ENCODE measurements around the gene KNDC1. TPM values are rescaled to one million over a fixed set of nuclear protein-coding genes. Genes with fewer than 3 reads are reported as not detected.
"Not testable (repeated sequence)": the region's sequence is repeated elsewhere in the genome, so short reads cannot be mapped to it uniquely, and the experiment has no call there.

Gene KNDC1
- total RNA-seq, 1 experiment from 2014 or later = not detected

DNA sequence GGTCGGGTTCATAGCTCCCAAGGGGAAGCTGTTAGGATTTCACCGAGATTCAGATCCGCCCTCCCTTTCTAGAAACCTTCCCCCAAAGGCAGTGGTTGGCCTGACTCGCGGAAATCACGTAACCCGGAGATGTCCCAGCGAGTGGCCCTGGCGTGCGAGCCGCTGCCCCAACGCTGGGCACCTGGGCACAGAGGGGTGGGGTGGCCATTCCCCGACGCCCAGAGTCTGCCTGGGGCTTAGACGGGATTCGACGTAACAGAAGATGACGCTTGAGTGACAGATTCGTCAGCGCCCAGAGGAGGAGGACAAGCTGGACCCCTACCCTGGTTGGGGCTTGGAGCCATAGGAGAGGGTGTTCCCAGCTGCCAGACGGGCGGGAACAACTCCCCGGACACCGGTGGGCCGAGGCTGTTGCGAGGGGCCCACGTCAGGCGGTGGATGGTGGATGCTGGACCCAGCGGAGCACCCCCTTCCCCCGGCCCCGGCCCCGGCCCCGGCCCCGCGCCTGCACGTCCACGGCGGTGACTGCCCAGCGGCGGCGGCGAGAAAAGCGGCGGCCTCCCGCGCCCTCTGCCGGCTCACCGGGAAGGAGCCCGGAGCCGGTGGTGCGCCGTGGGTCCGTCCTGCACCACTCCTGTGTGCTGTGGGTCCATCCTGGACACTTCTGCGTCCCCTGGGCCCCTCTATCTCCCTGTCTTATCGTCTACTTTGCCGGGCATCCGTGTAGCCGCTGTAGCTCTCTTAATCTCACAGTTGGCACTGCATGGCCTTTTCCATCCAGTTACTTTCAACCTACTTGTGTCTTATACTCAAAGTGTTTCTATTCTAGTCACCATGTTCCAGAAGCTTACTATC is 35.4 kb upstream of the KNDC1 start:
- DNase-seq (ENCODE audit: low read depth) = no peak

DNA sequence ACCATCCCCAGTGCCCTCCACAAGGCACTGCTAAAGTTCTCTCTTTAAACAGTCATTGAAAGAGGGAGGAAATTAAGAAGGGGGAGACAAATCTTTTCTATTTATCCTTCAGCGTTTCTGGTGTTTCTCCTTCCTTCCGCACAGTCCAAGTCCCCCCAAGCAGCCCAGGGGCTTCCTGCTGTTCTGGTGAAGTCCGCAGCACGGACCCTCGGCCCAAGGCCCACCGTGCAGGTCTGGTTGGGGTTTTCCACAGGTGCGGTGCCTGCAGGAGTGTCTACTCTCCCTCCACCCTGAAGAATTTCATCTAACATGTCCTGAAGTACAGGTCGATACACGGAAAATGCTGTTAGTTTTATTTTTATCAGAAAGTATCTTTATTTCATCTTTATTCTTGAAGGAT is 34.1 kb upstream of the KNDC1 start:
- DNase-seq (ENCODE audit: low read depth) = no peak

DNA sequence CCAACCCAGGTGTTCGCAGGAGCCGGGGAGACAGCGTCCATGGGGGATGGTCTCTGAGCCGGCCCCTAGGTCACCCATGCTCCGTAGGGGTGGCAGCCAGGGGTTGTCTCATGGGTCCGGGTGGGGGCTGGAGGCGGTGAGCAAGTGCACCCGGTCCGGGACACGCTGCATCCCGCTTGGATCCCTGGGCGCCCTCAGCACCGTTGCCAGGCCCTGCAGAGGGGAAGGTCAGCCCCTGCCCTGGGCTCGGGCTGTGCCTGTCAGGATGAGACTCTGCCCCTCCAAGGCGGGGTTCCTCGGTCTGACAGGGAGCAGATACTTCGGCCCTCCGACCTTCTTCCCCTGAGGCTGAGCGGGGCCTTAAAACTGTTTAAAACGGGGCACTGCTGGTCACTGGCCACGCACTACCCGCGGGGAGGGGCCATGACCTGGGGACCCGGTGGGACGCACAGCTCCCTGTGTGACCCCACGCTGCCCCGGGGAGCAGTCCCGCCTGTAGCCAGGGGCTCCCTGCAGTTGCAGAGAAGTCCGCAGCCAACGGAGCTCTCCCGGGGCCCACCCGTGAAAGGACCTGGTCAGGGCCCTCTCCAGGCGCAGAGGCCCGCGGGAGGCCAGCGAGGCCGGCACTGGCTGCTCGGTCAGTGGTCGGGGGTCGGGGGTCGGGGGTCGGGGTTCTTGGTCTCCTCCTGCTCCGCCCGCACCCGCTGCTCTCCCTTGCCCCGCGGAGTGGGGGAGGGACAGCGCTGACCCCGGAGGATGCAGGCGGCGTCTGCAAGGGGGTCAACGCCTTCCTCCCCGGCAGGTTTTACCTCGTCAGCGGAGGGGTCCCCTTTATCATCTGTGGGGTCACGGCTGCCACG is 33.4 kb upstream of the KNDC1 start:
- no peak for DNase-seq (ENCODE audit: low read depth)

GRCh38 chr10:133127291-133128125 is 32.5 kb upstream of the KNDC1 start:
- no peak for DNase-seq (ENCODE audit: low read depth)

DNA sequence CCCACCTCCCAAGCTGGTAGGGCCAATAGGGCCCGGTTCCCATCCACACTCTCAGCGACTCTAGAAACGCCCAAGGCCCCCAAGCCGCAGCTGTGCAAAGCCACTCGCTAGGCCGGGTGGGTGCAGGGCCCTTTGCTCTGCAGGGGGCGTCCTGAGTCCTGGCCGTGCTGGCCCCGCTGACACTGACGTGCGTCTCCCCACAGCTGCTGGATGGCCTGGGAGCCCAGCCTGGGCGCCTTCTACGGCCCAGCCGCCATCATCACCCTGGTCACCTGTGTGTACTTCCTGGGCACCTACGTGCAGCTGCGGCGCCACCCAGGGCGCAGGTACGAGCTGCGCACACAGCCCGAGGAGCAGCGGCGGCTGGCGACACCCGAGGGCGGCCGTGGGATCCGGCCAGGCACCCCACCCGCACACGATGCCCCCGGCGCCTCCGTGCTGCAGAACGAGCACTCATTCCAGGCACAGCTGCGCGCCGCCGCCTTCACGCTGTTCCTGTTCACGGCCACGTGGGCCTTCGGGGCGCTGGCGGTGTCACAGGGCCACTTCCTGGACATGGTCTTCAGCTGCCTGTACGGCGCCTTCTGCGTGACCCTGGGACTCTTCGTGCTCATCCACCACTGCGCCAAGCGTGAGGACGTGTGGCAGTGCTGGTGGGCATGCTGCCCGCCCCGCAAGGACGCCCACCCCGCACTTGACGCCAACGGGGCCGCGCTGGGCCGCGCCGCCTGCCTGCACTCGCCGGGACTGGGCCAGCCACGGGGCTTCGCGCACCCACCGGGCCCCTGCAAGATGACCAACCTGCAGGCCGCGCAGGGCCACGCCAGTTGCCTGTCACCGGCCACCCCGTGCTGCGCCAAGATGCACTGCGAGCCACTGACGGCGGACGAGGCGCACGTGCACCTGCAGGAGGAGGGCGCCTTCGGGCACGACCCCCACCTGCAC is 31.6 kb upstream of the KNDC1 start:
- DNase-seq (ENCODE audit: low read depth) = no peak

DNA sequence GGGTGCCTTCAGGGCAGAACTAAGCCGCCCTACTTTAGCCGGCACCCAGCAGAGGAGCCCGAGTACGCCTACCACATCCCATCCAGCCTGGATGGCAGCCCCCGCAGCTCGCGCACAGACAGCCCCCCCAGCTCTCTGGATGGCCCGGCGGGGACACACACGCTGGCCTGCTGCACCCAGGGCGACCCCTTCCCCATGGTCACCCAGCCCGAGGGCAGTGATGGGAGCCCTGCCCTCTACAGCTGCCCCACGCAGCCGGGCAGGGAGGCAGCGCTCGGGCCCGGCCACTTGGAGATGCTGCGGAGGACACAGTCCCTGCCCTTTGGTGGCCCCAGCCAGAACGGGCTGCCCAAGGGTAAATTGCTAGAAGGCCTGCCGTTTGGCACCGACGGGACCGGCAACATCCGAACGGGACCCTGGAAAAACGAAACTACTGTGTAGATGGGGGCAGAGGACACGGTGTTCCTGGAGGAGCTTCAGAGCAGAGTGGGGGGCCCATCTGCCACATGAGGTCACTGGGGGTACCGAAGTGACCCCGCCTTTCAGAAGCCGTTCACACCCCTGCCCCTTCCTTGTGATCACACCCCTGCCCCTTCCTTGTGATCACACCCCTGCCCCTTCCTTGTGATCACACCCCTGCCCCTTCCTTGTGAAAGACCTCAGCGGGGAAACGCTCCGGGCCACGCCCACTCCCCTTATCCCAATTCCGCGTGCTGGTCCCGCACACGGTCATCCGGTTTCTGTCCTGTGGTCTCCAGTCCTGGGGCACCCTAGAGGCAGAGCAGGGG is 30.8 kb upstream of the KNDC1 start:
- DNase-seq (ENCODE audit: low read depth) = no peak

DNA sequence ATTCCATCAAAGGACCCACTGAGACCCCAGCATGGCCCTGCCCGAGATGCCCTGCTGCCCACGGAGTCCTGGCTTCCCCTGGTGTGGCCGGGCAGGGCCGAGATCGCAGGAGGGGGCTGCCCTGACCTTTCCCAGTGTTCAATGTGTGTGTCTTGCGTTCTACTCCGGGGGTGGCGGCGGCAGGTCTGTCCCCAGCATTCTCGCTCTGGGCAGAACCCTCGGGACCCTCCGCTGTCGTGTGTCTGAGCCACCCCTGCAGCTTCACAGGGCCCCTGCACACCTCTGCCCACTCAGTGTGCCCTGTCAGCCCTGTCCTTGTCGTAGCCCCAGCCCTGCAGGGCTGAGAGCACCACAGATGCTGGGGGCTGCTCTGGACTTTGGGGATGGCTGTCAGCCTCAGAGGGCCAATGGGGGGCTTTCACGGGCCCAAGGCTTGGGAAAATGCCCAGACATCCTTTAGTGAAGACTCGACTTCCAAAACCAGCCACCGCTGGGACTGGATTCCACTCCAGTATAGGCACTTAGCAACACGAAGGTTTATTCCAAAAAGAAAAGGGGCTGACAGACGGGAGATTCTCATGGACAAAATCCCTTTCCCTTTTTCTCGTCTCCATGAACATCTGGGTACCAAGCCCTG is 30.0 kb upstream of the KNDC1 start:
- no peak for DNase-seq (ENCODE audit: low read depth)

GRCh38 chr10:133130602-133131001 is 29.4 kb upstream of the KNDC1 start:
- no peak for DNase-seq (ENCODE audit: low read depth)

GRCh38 chr10:133131053-133131452 is 29.0 kb upstream of the KNDC1 start:
- no peak for DNase-seq (ENCODE audit: low read depth)

DNA sequence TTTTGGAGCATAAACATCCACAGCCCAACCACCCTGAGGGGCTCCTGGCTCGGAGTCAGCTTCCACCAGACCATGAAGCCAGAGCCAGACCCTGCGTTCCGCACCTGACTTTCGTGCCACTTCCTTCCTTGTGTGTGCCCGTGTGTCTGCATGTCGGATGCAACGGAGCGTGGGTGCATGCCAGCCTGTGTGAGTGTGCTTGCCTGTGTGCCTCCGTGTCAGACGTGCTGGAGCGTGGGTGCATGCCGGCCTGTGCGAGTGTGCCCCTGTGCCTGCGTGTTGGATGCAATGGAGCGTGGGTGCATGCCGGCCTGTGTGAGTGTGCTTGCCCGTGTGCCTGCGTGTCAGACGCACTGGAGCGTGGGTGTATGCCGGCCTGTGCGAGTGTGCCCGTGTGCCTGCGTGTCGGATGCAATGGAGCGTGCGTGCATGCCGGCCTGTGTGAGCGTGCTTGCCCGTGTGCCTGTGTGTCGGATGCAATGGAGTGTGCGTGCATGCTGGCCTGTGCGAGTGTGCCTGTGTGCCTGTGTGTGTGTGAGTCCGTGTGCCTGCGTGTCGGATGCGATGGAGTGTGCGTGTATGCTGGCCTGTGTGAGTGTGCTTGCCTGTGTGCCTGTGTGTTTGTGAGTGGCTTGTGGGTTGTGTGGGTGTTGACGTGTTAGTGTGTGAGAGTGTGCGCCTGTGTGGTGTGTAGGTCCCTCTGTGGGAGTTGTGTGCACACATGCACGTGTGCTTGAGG is 28.1 kb upstream of the KNDC1 start:
- no peak for DNase-seq (ENCODE audit: low read depth)

DNA sequence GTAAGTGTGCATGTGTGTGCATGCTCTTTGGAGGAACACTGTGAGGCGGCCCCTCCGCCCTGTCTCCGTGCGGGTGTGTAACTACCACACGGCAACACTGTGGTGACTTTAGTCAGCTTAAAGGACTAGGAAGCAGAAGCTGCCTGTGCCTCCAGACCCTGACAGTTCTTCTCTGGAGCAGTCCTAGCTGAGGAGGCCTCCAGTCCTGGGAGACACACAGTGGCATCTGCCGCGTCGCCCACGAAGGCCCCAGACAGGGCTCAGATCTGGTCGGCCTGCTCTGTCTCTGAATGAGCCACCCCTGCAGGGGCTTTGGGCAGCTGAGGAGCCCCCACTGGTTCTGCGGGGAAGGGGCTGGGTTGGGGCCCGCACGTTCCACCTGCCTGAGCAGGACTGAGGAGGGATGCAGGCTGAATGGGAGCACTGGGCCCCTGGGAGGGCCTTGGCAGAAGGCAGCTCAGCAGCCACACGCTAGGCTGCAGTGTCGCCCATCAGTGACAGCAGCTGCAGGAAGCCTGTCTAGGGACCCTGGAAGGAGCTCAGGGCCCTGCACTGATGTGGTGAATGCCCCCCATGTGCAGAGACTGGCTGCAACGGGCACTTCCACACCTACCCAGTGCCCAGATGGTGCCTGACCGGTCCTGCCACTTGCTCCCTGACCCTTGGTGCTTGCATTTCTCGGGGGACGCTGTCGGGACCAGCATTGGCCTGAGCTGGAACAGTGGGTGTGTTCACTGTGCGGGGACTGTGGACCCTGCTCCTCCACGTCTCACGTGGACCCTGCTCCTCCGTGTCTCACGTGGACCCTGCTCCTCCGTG is 27.3 kb upstream of the KNDC1 start:
- no peak for DNase-seq (ENCODE audit: low read depth)

- no peak for DNase-seq (ENCODE audit: low read depth)
These were observed 26.4 kb upstream of the KNDC1 start for GRCh38 chr10:133133471-133134231.

DNA sequence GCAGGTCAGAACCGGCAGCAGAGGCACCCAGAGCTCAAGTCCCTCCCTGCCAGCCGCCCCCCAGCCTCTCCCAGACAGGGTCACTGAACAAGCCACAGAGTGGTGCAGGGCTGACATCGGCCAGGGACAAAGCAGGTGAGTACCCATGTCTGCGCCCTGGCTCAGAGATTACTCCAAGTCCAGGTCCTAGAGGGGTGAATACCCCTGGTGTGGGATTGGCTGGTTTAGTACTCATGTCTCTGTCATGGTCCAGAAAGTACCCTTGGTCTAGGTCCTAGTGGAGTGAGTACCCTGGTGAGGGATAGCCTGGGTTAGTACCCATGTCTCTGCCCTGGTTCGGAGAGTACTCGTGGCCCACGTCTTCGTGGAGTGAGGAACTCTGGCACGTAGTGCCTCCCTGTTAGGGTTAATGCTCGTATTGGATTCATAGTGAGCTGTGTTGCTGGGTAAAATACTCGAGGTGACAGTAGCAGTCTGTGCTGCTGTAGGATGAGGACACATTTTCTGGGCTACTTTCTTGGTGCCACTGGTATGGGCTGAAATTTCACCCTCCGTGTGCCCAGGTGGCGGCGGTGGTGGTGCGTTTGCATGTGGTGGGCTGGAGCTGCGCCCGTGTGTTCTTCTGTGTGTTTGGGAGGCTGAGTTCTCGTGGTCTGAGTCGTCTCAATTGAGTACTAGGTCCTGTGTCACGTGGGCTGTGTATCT is 25.5 kb upstream of the KNDC1 start:
- DNase-seq (ENCODE audit: low read depth) = no peak

DNA sequence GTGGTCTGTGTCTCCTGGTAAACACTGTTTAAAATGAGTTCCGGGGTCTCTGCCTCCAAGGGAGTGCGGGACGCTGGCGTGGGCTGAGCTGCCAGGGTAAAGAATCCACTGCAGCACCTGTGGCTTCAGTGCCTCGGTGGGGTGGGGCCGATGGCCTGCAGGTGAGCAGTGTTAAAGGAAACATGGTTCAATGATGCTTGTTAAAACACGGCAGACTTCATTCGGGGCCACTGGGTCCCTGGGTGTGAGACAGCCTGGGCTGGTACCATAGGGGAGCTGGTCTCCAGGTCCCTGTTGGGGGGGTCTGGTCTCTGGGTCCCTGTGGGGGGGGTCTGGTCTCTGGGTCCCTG is 24.9 kb upstream of the KNDC1 start:
- no peak for DNase-seq (ENCODE audit: low read depth)

DNA sequence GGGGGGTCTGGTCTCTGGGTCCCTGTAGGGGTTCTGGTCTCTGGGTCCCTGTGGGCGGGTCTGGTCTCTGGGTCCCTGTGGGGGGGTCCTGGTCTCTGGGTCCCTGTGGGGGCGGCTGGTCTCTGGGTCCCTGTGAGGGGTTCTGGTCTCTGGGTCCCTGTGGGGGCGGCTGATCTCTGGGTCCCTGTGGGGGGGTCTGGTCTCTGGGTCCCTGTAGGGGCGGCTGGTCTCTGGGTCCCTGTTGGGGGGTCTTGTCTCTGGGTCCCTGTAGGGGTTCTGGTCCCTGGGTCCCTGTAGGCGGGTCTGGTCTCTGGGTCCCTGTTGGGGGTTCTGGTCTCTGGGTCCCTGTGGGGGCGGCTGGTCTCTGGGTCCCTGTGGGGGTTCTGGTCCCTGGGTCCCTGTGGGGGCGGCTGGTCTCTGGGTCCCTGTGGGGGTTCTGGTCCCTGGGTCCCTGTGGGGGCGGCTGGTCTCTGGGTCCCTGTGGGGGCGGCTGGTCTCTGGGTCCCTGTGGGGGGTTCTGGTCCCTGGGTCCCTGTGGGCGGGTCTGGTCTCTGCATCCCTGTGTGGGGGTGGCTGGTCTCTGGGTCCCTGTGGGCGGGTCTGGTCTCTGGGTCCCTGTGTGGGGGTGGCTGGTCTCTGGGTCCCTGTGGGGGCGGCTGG is 22.4 kb upstream of the KNDC1 start:
- DNase-seq (ENCODE audit: low read depth) = not testable (repeated sequence)

DNA sequence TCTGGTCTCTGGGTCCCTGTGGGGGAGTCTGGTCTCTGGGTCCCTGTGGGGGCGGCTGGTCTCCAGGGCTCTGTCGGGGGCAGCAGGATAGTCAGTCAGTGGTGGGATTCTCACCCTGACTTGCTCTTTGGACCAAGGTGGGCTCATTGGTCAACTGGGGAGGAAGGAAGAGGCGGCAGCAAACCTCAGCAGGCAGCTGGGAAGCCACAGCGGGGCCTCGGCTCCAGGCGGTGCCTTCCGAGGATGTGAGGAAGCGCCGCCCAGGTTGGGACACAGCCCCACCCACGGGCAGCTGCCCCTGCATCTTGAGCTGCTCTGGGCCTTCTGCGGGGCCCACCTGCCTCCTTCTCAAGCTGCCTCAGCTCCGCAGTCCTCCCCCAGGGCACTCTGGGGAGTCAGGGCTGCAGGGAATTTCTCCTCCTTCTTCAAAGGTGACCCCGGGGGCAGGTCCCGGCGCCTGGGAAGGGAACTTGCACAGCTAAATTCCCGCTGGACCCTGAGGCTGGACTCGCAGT is 20.4 kb upstream of the KNDC1 start:
- DNase-seq (ENCODE audit: low read depth) = no peak

Data from Daoy (cell line).